OCI-LY7 (cell line): ENCODE measurements around the gene FHIT. TPM values are rescaled to one million over a fixed set of nuclear protein-coding genes. Genes with fewer than 3 reads are reported as not detected.

ENCODE experiments used
- BruUV-seq: library from RNA; stranded (reverse); fragments of 400-500 nt; replicated peaks from 2 replicates; lab custom pipeline; 2021; lab: Mats Ljungman, UMichigan
- CTCF ChIA-PET: fragments of 300-600 bp; sonication (Branson Sonifier 250); formaldehyde crosslinking; loops from one replicate; lab custom pipeline; 2022; ENCODE audit warnings: antibody characterized with exemption; ENCODE audit not compliant: unreplicated experiment; lab: Charles Lee
- POLR2A ChIA-PET: fragments of 300-600 bp; sonication (Branson Sonifier 250); formaldehyde crosslinking; loops from one replicate; lab custom pipeline; 2022; ENCODE audit warnings: antibody characterized with exemption; lab: Charles Lee
- DNase-seq: peaks from one replicate; pipeline ENCODE4 v3.0.0-alpha.2; 2015; ENCODE audit warnings: low spot score
- H2AFZ ChIP-seq: fragments of 200-600 bp; sonication (generic), shearing (Covaris generic); 2 replicates; pipeline ENCODE4 v1.6.1; 2014; ENCODE audit warnings: mild to moderate bottlenecking, antibody characterized with exemption, low read length, moderate library complexity
- H3K27ac ChIP-seq: fragments of 200-600 bp; sonication (generic); 2 replicates; pipeline ENCODE4 v1.5.1; 2014; ENCODE audit warnings: mixed run types, low read depth, mild to moderate bottlenecking, moderate library complexity, low read length, inconsistent platforms; ENCODE audit not compliant: poor library complexity, severe bottlenecking
- H3K36me3 ChIP-seq: fragments of 200-600 bp; sonication (generic); 2 replicates; pipeline ENCODE4 v1.6.1; 2014; ENCODE audit warnings: mild to moderate bottlenecking, antibody characterized with exemption, low read length, moderate library complexity, mixed read lengths; ENCODE audit not compliant: insufficient read depth
- H3K4me1 ChIP-seq: fragments of 200-600 bp; sonication (generic); 2 replicates; pipeline ENCODE4 v1.5.1; 2014; ENCODE audit warnings: mild to moderate bottlenecking, low read length; ENCODE audit not compliant: insufficient read depth, poor library complexity, severe bottlenecking
- H3K4me2 ChIP-seq: fragments of 200-600 bp; sonication (generic); 2 replicates; pipeline ENCODE4 v1.6.1; 2014; ENCODE audit warnings: mild to moderate bottlenecking, low read length
- H3K4me3 ChIP-seq: fragments of 200-600 bp; sonication (generic); 2 replicates; pipeline ENCODE4 v1.5.1; 2014; ENCODE audit warnings: mild to moderate bottlenecking, low read depth, low read length; ENCODE audit not compliant: poor library complexity, severe bottlenecking
- H3K79me2 ChIP-seq: fragments of 200-600 bp; sonication (generic); 2 replicates; pipeline ENCODE4 v1.6.1; 2016; ENCODE audit warnings: low read depth, mild to moderate bottlenecking, low read length, moderate library complexity, mixed read lengths; ENCODE audit not compliant: insufficient read depth
- H3K9me2 ChIP-seq: fragments of 200-600 bp; sonication (generic); 2 replicates; pipeline ENCODE4 v1.6.1; 2016; ENCODE audit warnings: mild to moderate bottlenecking, low read length, mixed read lengths; ENCODE audit not compliant: insufficient read depth
- H3K9me3 ChIP-seq: fragments of 200-600 bp; sonication (generic); 2 replicates; pipeline ENCODE4 v1.6.1; 2014; ENCODE audit warnings: mild to moderate bottlenecking, mixed run types, low read length, mixed read lengths
- H4K20me1 ChIP-seq: fragments of 200-600 bp; sonication (generic); 2 replicates; pipeline ENCODE4 v1.6.1; 2014; ENCODE audit warnings: mild to moderate bottlenecking, antibody characterized with exemption, low read length, moderate library complexity, mixed read lengths; ENCODE audit not compliant: insufficient read depth
- CTCF ChIP-seq: fragments of 200-600 bp; sonication (generic); conservative IDR thresholded peaks from 2 replicates; pipeline ENCODE4 v1.5.1; 2014; ENCODE audit warnings: mild to moderate bottlenecking, antibody characterized with exemption, low read length, moderate library complexity, mixed read lengths
- EZH2phosphoT487 ChIP-seq: fragments of 200-600 bp; sonication (generic); IDR thresholded peaks from 2 replicates; pipeline ENCODE4 v1.6.1; 2018; ENCODE audit warnings: low read depth, borderline replicate concordance, mild to moderate bottlenecking, mixed run types, antibody characterized with exemption, low read length, moderate library complexity, mixed read lengths
- intact Hi-C: fragments of 100-400 bp; cut with micrococcal nuclease; formaldehyde crosslinking; loops from one replicate; pipeline ENCODE4 v1.10.0; 2022; ENCODE audit not compliant: unreplicated experiment
- total RNA-seq, 2 experiments: library from RNA; depleted of rRNA in 1 of 2; stranded (reverse); fragments of >200 nt in 1 of 2; shearing (Covaris generic) in 1 of 2; gene quantifications; 2 replicates each; pipeline ENCODE4 v1.2.3, GENCODE V29; 2014 to 2022

Gene FHIT
- total RNA-seq, 2 experiments from 2014 or later = 5.0 to 10.9 TPM

DNA sequence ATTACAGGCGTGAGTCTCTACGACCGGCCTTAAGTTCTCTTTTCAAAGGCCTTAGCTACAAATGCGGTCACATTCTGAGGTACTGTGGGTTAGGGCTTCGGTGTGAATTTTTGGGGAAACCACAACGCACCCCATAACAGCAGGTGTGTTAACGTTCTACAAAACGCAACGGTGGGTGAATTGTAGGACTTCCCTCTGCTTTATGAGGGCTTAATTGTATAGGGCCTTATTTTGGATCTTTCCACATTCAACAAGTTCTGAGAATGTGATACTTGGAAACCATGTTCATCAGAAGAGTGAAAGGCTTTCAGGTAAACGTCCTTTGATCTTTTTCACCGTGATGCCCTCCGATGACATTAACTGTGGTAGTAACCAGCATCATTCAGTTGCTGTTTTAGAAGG is 1202.8 kb downstream of the FHIT start:
- no peaks in the 10 kb centered on the region for H3K9me3 ChIP-seq
- no peak for TF ChIP-seq EZH2phosphoT487
- BruUV-seq = no TSS peak
- H3K79me2 ChIP-seq = no peaks in the 10 kb centered on the region
- no peaks in the 10 kb centered on the region for H3K36me3 ChIP-seq
- no peaks in the 10 kb centered on the region for H3K9me2 ChIP-seq
- CTCF ChIA-PET = no interaction called here
- no peak overlapping the region for H3K27ac ChIP-seq
- no peak for DNase-seq
- H4K20me1 ChIP-seq = no peaks in the 10 kb centered on the region; the same call in 1 of the 2 replicates
- intact Hi-C loops = no loop called here
- H3K4me2 ChIP-seq = no peak overlapping the region
- no peaks in the 10 kb centered on the region for H3K4me1 ChIP-seq
- no peak overlapping the region for H3K4me3 ChIP-seq
- H2AFZ ChIP-seq = no peak overlapping the region
- POLR2A ChIA-PET = interaction anchor here (1.0 kb wide), 1 partner anchor 791 kb away, joined by 4 read pairs; no protein-coding TSS in a partner anchor

- H3K9me3 ChIP-seq = no peaks in the 10 kb centered on the region
- TF ChIP-seq CTCF = no peak
- TF ChIP-seq EZH2phosphoT487 = no peak
- no peak overlapping the region for H3K4me3 ChIP-seq
- no peak overlapping the region for H2AFZ ChIP-seq
- DNase-seq = no peak
- ChIA-PET CTCF (no interaction called here), POLR2A (interaction anchor here (1.0 kb wide), 1 partner anchor 792 kb away, joined by 4 read pairs; no protein-coding TSS in a partner anchor)
- no peaks in the 10 kb centered on the region for H3K79me2 ChIP-seq
- no peak overlapping the region for H3K4me2 ChIP-seq
- no TSS peak for BruUV-seq
- no peaks in the 10 kb centered on the region for H4K20me1 ChIP-seq
- no peak overlapping the region for H3K27ac ChIP-seq
- H3K4me1 ChIP-seq = no peaks in the 10 kb centered on the region
- no peaks in the 10 kb centered on the region for H3K36me3 ChIP-seq
- H3K9me2 ChIP-seq = no peaks in the 10 kb centered on the region
- intact Hi-C loops = no loop called here
Measured at GRCh38 chr3:60047426-60048200, 1203.6 kb downstream of the FHIT start.

DNA sequence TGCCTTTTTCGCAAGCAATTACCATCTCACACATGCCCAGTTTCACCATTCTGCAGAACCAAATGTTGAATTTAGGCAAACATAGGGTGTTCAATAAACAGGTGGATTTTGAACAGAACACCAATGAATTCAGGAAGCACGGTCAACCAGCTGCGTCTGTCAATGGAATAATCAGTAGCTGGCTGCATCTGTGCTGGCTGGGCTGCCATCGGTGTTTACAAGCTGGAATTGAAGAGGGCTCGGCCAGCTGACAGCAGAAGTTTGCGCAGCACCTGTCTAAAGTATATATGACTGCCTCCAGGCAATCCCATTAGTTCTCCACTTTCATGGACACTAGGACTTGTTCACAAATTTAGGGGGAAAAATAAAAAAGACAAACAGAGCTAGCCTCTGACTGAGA is 1205.0 kb downstream of the FHIT start:
- CTCF ChIA-PET = no interaction called here

More for the DNA sequence above, 1205.0 kb downstream of the FHIT start:
- no peaks in the 10 kb centered on the region for H3K4me1 ChIP-seq
- H3K36me3 ChIP-seq = no peaks in the 10 kb centered on the region
- H3K79me2 ChIP-seq = no peaks in the 10 kb centered on the region
- intact Hi-C loops = no loop called here
- POLR2A ChIA-PET = interaction anchor here (0.6 kb wide), 1 partner anchor 14 kb away, joined by 3 read pairs; no protein-coding TSS in a partner anchor
- no TSS peak for BruUV-seq
- H3K27ac ChIP-seq = no peak overlapping the region
- DNase-seq = no peak
- no peak overlapping the region for H2AFZ ChIP-seq
- H3K9me3 ChIP-seq = no peaks in the 10 kb centered on the region
- H3K9me2 ChIP-seq = no peaks in the 10 kb centered on the region
- no peaks in the 10 kb centered on the region for H4K20me1 ChIP-seq
- no peak overlapping the region for H3K4me3 ChIP-seq
- TF ChIP-seq EZH2phosphoT487 (no peak), CTCF (no peak)
- H3K4me2 ChIP-seq = no peak overlapping the region
